Measurements from ENCODE around the gene CLCN2. TPM values are rescaled to one million over a fixed set of nuclear protein-coding genes. Genes with fewer than 3 reads are reported as not detected.

Gene CLCN2
- total RNA-seq, 1 experiment from 2014 or later = 22.6 TPM

DNA sequence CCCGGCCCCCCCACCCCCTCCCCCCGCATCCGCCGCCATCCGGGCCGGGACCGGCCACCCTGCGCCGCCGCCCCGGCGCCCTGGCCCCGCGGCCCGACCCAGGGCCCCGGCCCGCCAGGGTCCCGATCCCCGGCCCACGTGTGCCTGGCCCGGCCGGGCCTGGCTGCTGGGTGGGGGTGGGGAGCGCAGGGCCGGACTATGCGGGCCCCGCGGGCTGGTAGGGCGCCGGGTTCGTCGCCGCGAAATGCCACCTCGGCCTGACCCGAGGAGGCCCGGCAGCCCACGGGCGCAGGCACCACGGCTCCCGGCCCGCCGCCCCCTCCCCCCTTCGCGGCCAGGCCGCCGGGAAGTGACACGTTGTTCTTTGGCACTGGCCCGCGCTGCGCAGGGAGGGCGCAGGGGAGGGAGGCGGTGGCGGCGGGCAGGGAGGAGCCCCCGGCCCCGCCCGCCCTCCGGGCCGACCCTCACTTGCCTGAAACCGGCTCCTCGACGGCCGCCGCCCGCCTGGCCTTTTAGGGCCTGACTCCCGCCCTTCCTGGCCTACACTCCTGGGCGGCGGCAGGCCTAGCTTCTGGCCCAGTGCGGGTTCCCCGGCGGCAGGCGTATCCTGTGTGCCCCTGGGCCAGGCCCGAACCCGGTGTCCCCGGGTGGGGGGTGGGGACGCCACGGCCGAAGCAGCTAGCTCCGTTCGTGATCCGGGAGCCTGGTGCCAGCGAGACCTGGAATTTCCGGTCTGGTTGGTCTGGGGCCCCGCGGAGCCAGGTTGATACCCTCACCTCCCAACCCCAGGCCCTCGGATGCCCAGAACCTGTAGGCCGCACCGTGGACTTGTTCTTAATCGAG is 46.5 kb downstream of the CLCN2 start (continued):
- TF ChIP-seq, protein P1, sequence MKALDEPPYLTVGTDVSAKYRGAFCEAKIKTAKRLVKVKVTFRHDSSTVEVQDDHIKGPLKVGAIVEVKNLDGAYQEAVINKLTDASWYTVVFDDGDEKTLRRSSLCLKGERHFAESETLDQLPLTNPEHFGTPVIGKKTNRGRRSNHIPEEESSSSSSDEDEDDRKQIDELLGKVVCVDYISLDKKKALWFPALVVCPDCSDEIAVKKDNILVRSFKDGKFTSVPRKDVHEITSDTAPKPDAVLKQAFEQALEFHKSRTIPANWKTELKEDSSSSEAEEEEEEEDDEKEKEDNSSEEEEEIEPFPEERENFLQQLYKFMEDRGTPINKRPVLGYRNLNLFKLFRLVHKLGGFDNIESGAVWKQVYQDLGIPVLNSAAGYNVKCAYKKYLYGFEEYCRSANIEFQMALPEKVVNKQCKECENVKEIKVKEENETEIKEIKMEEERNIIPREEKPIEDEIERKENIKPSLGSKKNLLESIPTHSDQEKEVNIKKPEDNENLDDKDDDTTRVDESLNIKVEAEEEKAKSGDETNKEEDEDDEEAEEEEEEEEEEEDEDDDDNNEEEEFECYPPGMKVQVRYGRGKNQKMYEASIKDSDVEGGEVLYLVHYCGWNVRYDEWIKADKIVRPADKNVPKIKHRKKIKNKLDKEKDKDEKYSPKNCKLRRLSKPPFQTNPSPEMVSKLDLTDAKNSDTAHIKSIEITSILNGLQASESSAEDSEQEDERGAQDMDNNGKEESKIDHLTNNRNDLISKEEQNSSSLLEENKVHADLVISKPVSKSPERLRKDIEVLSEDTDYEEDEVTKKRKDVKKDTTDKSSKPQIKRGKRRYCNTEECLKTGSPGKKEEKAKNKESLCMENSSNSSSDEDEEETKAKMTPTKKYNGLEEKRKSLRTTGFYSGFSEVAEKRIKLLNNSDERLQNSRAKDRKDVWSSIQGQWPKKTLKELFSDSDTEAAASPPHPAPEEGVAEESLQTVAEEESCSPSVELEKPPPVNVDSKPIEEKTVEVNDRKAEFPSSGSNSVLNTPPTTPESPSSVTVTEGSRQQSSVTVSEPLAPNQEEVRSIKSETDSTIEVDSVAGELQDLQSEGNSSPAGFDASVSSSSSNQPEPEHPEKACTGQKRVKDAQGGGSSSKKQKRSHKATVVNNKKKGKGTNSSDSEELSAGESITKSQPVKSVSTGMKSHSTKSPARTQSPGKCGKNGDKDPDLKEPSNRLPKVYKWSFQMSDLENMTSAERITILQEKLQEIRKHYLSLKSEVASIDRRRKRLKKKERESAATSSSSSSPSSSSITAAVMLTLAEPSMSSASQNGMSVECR (CRISPR knock-in tag; IDR thresholded peaks at IDR 0.05; ENCODE audit: borderline replicate concordance) = no peak
- TF ChIP-seq ZNF138 (CRISPR knock-in tag; conservative IDR thresholded peaks at IDR 0.05) (no peak), PRRX2 (CRISPR knock-in tag; IDR thresholded peaks at IDR 0.05) (no peak), ETV6 (CRISPR knock-in tag; IDR thresholded peaks at IDR 0.05) (0 out of 2 replicates have a peak, but pooled peaks have one; percentile 49), NFE2L1 (CRISPR knock-in tag; IDR thresholded peaks at IDR 0.05) (no peak), NR1H2 (CRISPR knock-in tag; IDR thresholded peaks at IDR 0.05) (no peak), NR2C2 (CRISPR knock-in tag; IDR thresholded peaks at IDR 0.05) (no peak), MXD4 (CRISPR knock-in tag; IDR thresholded peaks at IDR 0.05; ENCODE audit: borderline replicate concordance) (no peak), FOXP1 (CRISPR knock-in tag; IDR thresholded peaks at IDR 0.05; ENCODE audit: borderline replicate concordance) (no peak), ZNF671 (CRISPR knock-in tag; IDR thresholded peaks at IDR 0.05) (no peak), TEAD4 (CRISPR knock-in tag; IDR thresholded peaks at IDR 0.05) (no peak), CREB1 (CRISPR knock-in tag; IDR thresholded peaks at IDR 0.05) (no peak)
- TF ChIP-seq, protein P2, sequence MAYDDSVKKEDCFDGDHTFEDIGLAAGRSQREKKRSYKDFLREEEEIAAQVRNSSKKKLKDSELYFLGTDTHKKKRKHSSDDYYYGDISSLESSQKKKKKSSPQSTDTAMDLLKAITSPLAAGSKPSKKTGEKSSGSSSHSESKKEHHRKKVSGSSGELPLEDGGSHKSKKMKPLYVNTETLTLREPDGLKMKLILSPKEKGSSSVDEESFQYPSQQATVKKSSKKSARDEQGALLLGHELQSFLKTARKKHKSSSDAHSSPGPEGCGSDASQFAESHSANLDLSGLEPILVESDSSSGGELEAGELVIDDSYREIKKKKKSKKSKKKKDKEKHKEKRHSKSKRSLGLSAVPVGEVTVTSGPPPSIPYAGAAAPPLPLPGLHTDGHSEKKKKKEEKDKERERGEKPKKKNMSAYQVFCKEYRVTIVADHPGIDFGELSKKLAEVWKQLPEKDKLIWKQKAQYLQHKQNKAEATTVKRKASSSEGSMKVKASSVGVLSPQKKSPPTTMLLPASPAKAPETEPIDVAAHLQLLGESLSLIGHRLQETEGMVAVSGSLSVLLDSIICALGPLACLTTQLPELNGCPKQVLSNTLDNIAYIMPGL (CRISPR knock-in tag; IDR thresholded peaks at IDR 0.05) = peak; percentile 42
- TF ChIP-seq, protein P3, sequence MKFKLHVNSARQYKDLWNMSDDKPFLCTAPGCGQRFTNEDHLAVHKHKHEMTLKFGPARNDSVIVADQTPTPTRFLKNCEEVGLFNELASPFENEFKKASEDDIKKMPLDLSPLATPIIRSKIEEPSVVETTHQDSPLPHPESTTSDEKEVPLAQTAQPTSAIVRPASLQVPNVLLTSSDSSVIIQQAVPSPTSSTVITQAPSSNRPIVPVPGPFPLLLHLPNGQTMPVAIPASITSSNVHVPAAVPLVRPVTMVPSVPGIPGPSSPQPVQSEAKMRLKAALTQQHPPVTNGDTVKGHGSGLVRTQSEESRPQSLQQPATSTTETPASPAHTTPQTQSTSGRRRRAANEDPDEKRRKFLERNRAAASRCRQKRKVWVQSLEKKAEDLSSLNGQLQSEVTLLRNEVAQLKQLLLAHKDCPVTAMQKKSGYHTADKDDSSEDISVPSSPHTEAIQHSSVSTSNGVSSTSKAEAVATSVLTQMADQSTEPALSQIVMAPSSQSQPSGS (CRISPR knock-in tag; IDR thresholded peaks at IDR 0.05; ENCODE audit: borderline replicate concordance, low read depth) = no peak
- TF ChIP-seq, protein P4, sequence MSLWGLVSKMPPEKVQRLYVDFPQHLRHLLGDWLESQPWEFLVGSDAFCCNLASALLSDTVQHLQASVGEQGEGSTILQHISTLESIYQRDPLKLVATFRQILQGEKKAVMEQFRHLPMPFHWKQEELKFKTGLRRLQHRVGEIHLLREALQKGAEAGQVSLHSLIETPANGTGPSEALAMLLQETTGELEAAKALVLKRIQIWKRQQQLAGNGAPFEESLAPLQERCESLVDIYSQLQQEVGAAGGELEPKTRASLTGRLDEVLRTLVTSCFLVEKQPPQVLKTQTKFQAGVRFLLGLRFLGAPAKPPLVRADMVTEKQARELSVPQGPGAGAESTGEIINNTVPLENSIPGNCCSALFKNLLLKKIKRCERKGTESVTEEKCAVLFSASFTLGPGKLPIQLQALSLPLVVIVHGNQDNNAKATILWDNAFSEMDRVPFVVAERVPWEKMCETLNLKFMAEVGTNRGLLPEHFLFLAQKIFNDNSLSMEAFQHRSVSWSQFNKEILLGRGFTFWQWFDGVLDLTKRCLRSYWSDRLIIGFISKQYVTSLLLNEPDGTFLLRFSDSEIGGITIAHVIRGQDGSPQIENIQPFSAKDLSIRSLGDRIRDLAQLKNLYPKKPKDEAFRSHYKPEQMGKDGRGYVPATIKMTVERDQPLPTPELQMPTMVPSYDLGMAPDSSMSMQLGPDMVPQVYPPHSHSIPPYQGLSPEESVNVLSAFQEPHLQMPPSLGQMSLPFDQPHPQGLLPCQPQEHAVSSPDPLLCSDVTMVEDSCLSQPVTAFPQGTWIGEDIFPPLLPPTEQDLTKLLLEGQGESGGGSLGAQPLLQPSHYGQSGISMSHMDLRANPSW (CRISPR knock-in tag; conservative IDR thresholded peaks at IDR 0.05; ENCODE audit: low read depth) = no peak
- TF ChIP-seq, protein P5, sequence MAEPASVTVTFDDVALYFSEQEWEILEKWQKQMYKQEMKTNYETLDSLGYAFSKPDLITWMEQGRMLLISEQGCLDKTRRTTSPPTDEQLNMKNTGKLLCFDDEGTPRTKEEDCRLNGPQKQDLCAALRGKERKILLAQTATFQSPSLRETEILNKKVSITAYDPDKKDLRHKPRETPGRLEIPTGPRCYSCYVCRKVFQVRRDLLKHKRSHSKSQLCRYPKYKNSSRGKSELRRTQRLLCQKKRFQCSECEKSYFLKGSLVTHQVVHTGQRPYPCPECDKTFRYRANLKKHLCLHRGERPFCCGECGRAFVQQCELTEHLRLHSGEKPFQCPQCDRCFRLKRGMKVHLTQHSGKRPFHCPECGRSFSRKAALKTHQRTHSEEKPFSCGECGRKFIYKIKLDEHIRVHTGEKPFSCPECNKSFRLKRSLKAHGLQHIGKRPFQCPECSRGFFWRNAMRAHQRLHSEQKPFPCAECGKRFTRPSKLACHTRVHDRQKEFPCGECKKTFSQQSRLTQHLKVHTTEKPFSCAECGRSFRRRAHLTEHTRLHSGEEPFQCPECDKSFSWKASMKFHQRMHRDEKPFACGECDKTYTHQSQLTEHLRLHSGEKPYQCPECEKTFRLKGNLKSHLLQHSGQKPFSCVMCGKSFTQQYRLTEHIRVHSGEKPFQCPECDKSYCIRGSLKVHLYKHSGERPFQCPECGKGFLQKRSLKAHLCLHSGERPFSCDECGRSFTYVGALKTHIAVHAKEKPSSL (CRISPR knock-in tag; conservative IDR thresholded peaks at IDR 0.05) = no peak
- TF ChIP-seq, protein P6, sequence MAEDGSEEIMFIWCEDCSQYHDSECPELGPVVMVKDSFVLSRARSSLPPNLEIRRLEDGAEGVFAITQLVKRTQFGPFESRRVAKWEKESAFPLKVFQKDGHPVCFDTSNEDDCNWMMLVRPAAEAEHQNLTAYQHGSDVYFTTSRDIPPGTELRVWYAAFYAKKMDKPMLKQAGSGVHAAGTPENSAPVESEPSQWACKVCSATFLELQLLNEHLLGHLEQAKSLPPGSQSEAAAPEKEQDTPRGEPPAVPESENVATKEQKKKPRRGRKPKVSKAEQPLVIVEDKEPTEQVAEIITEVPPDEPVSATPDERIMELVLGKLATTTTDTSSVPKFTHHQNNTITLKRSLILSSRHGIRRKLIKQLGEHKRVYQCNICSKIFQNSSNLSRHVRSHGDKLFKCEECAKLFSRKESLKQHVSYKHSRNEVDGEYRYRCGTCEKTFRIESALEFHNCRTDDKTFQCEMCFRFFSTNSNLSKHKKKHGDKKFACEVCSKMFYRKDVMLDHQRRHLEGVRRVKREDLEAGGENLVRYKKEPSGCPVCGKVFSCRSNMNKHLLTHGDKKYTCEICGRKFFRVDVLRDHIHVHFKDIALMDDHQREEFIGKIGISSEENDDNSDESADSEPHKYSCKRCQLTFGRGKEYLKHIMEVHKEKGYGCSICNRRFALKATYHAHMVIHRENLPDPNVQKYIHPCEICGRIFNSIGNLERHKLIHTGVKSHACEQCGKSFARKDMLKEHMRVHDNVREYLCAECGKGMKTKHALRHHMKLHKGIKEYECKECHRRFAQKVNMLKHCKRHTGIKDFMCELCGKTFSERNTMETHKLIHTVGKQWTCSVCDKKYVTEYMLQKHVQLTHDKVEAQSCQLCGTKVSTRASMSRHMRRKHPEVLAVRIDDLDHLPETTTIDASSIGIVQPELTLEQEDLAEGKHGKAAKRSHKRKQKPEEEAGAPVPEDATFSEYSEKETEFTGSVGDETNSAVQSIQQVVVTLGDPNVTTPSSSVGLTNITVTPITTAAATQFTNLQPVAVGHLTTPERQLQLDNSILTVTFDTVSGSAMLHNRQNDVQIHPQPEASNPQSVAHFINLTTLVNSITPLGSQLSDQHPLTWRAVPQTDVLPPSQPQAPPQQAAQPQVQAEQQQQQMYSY (CRISPR knock-in tag; IDR thresholded peaks at IDR 0.05) = peak; percentile 24; the same call in 1 of the 2 replicates
- TF ChIP-seq, protein P7, sequence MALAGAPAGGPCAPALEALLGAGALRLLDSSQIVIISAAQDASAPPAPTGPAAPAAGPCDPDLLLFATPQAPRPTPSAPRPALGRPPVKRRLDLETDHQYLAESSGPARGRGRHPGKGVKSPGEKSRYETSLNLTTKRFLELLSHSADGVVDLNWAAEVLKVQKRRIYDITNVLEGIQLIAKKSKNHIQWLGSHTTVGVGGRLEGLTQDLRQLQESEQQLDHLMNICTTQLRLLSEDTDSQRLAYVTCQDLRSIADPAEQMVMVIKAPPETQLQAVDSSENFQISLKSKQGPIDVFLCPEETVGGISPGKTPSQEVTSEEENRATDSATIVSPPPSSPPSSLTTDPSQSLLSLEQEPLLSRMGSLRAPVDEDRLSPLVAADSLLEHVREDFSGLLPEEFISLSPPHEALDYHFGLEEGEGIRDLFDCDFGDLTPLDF (CRISPR knock-in tag; IDR thresholded peaks at IDR 0.05) = no peak
